ENCODE results near the gene FOLR2.

- TF ChIP-seq CTCF (IDR thresholded peaks at IDR 0.05; ENCODE audit: low read depth, low read length) (no peak), EZH2phosphoT487 (IDR thresholded peaks at IDR 0.05; ENCODE audit: low read depth) (no peak)
Measured at GRCh38 chr11:72202571-72202970, 14.0 kb upstream of the FOLR2 start.
